ENCODE measurements around the gene DCTD.

DCTD gene

GRCh38 chr4:182843808-182844325 lies 73.3 kb downstream of the DCTD start:
- DNase-seq = no peak

- DNase-seq = no peak
Observed at GRCh38 chr4:182842759-182843390, 74.3 kb downstream of the DCTD start.

- no peak for DNase-seq
Observed at GRCh38 chr4:182842104-182842600, 75.0 kb downstream of the DCTD start.

GRCh38 chr4:182840108-182840507 lies 77.1 kb downstream of the DCTD start:
- DNase-seq = no peak

Data from amygdala (tissue), 56 donors.